Panc1 (cell line): ENCODE results near the gene FAM167B. TPM values are rescaled to one million over a fixed set of nuclear protein-coding genes. Genes with fewer than 3 reads are reported as not detected.

Source experiments
- ATAC-seq: fragments of 200-7000 bp; cut with Tn5 transposase; 2 replicates; pipeline ENCODE4 v1.9.1; 2020; ENCODE audit warnings: mild to moderate bottlenecking, moderate library complexity
- BruUV-seq: library from RNA; stranded (reverse); fragments of 400-500 nt; replicated peaks from 2 replicates; lab custom pipeline; 2021; lab: Mats Ljungman, UMichigan
- CTCF ChIA-PET: fragments of 300-600 bp; sonication (Branson Sonifier 250); formaldehyde crosslinking; loops from one replicate; lab custom pipeline; 2022; ENCODE audit warnings: antibody characterized with exemption; lab: Charles Lee
- POLR2A ChIA-PET: fragments of 300-600 bp; sonication (Branson Sonifier 250); formaldehyde crosslinking; loops from one replicate; lab custom pipeline; 2022; ENCODE audit warnings: antibody characterized with exemption; lab: Charles Lee
- DNase-seq: peaks from one replicate; pipeline ENCODE4 v3.0.0-alpha.2; 2010; ENCODE audit warnings: low read depth, low spot score
- H3K27ac ChIP-seq: 2 replicates; pipeline ENCODE4 v1.5.1; 2011; ENCODE audit warnings: mild to moderate bottlenecking, low read length, inconsistent platforms
- H3K27me3 ChIP-seq: fragments of 200-500 bp; sonication (Bioruptor generic); 2 replicates; pipeline ENCODE4 v1.6.0; 2014; ENCODE audit warnings: low read length, inconsistent platforms; ENCODE audit not compliant: control insufficient read depth, insufficient read depth
- H3K36me3 ChIP-seq: fragments of 200-500 bp; sonication (Bioruptor generic); 2 replicates; pipeline ENCODE4 v1.5.1; 2014; ENCODE audit warnings: inconsistent platforms, mild to moderate bottlenecking, low read length, moderate library complexity; ENCODE audit not compliant: control insufficient read depth, insufficient read depth
- H3K4me1 ChIP-seq: 2 replicates; pipeline ENCODE4 v1.5.1; 2011; ENCODE audit warnings: inconsistent platforms, mild to moderate bottlenecking, low read length, moderate library complexity; ENCODE audit not compliant: control insufficient read depth, insufficient read depth
- H3K4me3 ChIP-seq, 2 experiments: 2 replicates each; pipeline ENCODE4 v1.5.1; 2011 to 2012; ENCODE audit warnings: low read depth in 2 of 2, low read length in 2 of 2, mild to moderate bottlenecking in 2 of 2, inconsistent platforms in 1 of 2, moderate library complexity in 1 of 2
- H3K9me3 ChIP-seq: fragments of 200-500 bp; sonication (Bioruptor generic); 2 replicates; pipeline ENCODE4 v1.5.1; 2014; ENCODE audit warnings: low read depth, mild to moderate bottlenecking, inconsistent platforms, low read length, moderate library complexity; ENCODE audit not compliant: control insufficient read depth, insufficient read depth
- CTCF ChIP-seq: fragments of 450-650 bp; IDR thresholded peaks from 2 replicates; pipeline ENCODE4 v1.5.1; 2017; ENCODE audit warnings: mild to moderate bottlenecking
- POLR2AphosphoS5 ChIP-seq: IDR thresholded peaks from 2 replicates; pipeline ENCODE4 v1.6.1; 2012; ENCODE audit warnings: mild to moderate bottlenecking, low read depth, low read length, moderate library complexity
- REST ChIP-seq, 2 experiments: IDR thresholded peaks; 2 replicates each; pipeline ENCODE4 v1.6.1; 2011 to 2012; ENCODE audit warnings: low read depth in 2 of 2, control low read depth in 1 of 2, low read length in 1 of 2, mild to moderate bottlenecking in 1 of 2, moderate library complexity in 1 of 2; ENCODE audit not compliant: insufficient read depth in 1 of 2
- SIN3A ChIP-seq: IDR thresholded peaks from 2 replicates; pipeline ENCODE4 v1.6.1; 2012; ENCODE audit warnings: low read depth, mild to moderate bottlenecking, low read length, moderate library complexity, borderline replicate concordance; ENCODE audit not compliant: insufficient read depth
- TCF7L2 ChIP-seq: IDR thresholded peaks from 2 replicates; pipeline ENCODE4 v1.6.1; 2011; ENCODE audit warnings: mild to moderate bottlenecking, low read depth, low read length, inconsistent platforms
- in situ Hi-C: cut with HindIII; loops from 2 replicates; pipeline ENCODE4 v1.10.0; 2016; ENCODE audit warnings: low sequenced_read_pairs, low pct_unique_long_range_greater_than_20kb
- intact Hi-C: fragments of 100-400 bp; cut with micrococcal nuclease; formaldehyde crosslinking; loops from one replicate; pipeline ENCODE4 v1.10.0; 2022; ENCODE audit not compliant: unreplicated experiment
- total RNA-seq: library from RNA; stranded (reverse); gene quantifications from one replicate; pipeline ENCODE4 v1.2.1, GENCODE V29; 2021; ENCODE audit not compliant: unreplicated experiment

FAM167B gene
- total RNA-seq, 1 experiment from 2014 or later, result 1.9 TPM

DNA sequence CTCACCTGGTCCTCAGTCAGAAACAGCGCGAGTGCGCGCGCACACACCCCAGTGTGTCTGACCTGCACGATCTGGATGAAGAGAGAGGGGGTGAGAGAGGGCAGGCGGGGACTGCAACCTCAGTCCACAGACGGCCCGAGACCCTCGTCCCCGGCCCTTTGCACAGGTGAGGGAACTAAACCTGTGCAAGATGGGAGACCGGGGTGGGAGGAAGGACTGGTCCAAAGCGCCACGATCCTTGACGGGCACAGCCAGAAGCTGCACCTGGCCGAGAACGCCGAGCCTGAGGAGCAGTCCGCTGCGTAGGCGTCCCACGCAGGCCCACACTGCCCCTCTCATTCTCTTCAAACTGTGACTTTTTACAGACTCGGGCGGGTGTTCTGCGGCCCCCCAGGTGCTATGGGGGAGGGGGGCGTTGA, 42.1 kb upstream of the FAM167B start:
- Histone ChIP-seq H3K36me3 (no peaks in the 10 kb centered on the region), H3K4me3 (peak overlapping the region; percentile 63 to 90), H3K27ac (peak overlapping the region; percentile 77), H3K4me1 (peaks cover 28% of the 10 kb centered on the region), H3K27me3 (no peaks in the 10 kb centered on the region), H3K9me3 (no peaks in the 10 kb centered on the region)
- DNase-seq (no peak), ATAC-seq (peak; percentile 32)
- in situ Hi-C loops (no loop called here), intact Hi-C loops (no loop called here)
- POLR2A ChIA-PET, result no interaction called here
- no TSS peak for BruUV-seq
- CTCF ChIA-PET, result interaction anchor here (0.6 kb wide), 1 partner anchor 54 kb away, joined by 3 read pairs; no protein-coding TSS in a partner anchor
- TF ChIP-seq REST (IDR thresholded peaks at IDR 0.05; ENCODE audit: insufficient read depth in 1 of 2, low read depth in 2 of 2, low read length in 1 of 2) (no peak), SIN3A (no peak), TCF7L2 (no peak), POLR2AphosphoS5 (no peak), CTCF (no peak)

DNA sequence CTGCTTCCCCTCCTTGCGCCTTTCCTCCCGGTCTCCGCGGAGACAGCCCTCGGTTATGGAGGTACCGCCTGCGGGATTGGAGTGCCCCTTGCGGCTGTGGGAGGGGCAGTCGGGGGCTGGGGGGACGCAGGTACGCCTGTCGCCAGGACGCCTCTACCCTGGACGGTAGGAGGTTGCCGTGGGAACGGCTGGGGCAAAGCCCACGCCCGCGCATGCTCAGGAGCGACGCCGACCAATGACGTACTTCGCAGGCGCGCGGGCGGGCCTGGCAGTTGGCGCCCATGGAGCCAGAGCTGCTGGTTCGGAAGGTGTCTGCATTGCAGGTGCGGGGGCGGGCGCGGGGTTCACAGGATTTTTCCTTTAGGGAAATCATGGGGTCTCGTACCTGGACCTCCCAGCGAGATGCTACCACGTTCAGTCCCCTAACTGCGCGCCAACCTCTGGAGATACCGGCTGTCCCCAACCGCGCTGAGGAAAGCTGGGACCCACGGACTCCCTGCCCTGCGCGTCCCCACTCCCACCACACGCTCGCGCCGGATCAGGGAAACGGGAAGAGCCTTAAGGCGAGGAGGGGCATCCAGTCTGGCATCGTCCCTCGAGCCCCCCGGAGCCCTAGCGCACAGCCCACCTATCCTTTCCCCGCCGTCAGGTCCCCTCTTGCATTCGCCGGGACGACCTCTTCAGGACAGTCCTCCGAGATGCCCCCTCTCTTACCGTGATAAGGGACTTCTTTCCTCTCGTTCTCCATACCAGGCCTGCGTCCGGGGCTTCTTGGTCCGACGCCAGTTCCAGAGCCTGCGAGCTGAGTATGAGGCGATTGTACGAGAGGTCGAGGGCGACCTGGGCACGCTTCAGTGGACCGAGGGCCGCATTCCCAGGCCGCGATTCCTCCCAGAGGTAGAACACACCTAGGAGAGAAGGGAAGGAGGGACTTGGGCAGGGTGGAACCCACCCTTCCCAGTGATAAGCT, 41.3 kb upstream of the FAM167B start, which contains the start of gene IQCC:
Gene IQCC (plus strand): TSS at position 271 of the 970 bp plus-strand sequence. CDS start 11 bp downstream, at position 282.
- TSS peak; percentile 93 for BruUV-seq
- Histone ChIP-seq H3K4me1 (peaks cover 24% of the 10 kb centered on the region), H3K27ac (peak within 1 kb of the TSS; percentile 77), H3K9me3 (no peaks in the 10 kb centered on the region), H3K36me3 (no peaks in the 10 kb centered on the region), H3K27me3 (no peaks in the 10 kb centered on the region), H3K4me3 (peak within 1 kb of the TSS; percentile 63 to 90)
- peak; percentile 88 for ATAC-seq
- no peak for DNase-seq
- in situ Hi-C loops, result no loop called here
- ChIA-PET CTCF (interaction anchor here (0.6 to 1.5 kb wide), 2 partner anchors 10 to 53 kb away, joined by 3 to 5 read pairs; no protein-coding TSS in a partner anchor), POLR2A (interaction anchor here (0.6 kb wide), 1 partner anchor 100 kb away, joined by 8 read pairs; no protein-coding TSS in a partner anchor)
- TF ChIP-seq POLR2AphosphoS5 (peak; percentile 90), SIN3A (peak; percentile 87; the same call in 1 of the 2 replicates), CTCF (no peak)
- intact Hi-C loops, result no loop called here
